Subcutaneous adipose tissue (tissue), 4 donors: ENCODE data around the gene BOD1L1. TPM values are rescaled to one million over a fixed set of nuclear protein-coding genes. Genes with fewer than 3 reads are reported as not detected.

ENCODE experiments used
- CTCF ChIP-seq: fragments of 450-650 bp; IDR thresholded peaks from one replicate; pipeline ENCODE4 v1.5.1; 2016; ENCODE audit warnings: low read depth, mild to moderate bottlenecking, control low read depth, antibody characterized with exemption, moderate library complexity
- small RNA-seq: library from RNA; depleted of rRNA; stranded (forward); fragments of <200 nt; gene quantifications from one replicate; pipeline ENCODE3, GENCODE V24; 2016
- total RNA-seq, 4 donors: library from RNA; depleted of rRNA; stranded (reverse); fragments of >200 nt; gene quantifications; one replicate each; pipeline ENCODE4 v1.1.0, GENCODE V29; 2016

Gene BOD1L1
- total RNA-seq, 4 donors from 2014 or later: 41.1 to 51.4 (median 43.1) TPM

GRCh38 chr4:13522282-13523104, 105.0 kb downstream of the BOD1L1 start:
- no peak for TF ChIP-seq CTCF

DNA sequence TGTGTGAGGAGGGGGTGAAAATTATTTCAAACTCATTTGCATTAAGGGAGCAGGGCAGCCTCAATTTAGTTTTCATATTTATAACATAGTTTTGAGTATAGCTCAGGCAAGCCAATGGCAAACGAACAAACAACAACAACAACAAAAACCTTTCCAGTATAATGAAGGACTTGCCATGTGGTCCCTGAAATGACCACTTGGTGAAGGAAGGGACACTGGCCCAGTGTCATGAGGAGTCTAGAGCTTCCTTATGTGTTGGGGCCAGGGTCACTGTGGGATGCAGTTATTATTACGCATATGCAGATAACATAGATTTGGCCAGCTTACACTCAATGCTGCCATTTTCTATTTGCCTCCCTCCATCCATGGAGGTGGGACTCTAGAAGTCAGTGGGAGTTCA, 106.5 kb downstream of the BOD1L1 start:
- TF ChIP-seq CTCF: no peak

Small RNA genes within 50 kb of the gene (small RNA-seq; reads per million reads assigned to genes)
- gene MIR5091: not detected

Other genes with a start within 250 kb of the BOD1L1 start
- gene RAB28, start 143.4 kb downstream of the BOD1L1 start, total RNA-seq: 10 to 100 TPM; 18.7 to 34.2 (median 20.1) TPM
- under 1 TPM in 2 of 4 donors, not detected in 2; 0.17 to 0.44 TPM for gene NKX3-2, start 83.2 kb downstream of the BOD1L1 start, total RNA-seq